HG02973 (cell line): ENCODE measurements around the gene CDK5RAP2.
"Not testable (repeated sequence)": the region's sequence is repeated elsewhere in the genome, so short reads cannot be mapped to it uniquely, and the experiment has no call there.

Experiments used
- ATAC-seq: cut with Tn5 transposase; IDR thresholded peaks from one replicate; pipeline ENCODE4 v1.9.1; 2021; ENCODE audit warnings: moderate library complexity; ENCODE audit not compliant: unreplicated experiment

CDK5RAP2 gene

DNA sequence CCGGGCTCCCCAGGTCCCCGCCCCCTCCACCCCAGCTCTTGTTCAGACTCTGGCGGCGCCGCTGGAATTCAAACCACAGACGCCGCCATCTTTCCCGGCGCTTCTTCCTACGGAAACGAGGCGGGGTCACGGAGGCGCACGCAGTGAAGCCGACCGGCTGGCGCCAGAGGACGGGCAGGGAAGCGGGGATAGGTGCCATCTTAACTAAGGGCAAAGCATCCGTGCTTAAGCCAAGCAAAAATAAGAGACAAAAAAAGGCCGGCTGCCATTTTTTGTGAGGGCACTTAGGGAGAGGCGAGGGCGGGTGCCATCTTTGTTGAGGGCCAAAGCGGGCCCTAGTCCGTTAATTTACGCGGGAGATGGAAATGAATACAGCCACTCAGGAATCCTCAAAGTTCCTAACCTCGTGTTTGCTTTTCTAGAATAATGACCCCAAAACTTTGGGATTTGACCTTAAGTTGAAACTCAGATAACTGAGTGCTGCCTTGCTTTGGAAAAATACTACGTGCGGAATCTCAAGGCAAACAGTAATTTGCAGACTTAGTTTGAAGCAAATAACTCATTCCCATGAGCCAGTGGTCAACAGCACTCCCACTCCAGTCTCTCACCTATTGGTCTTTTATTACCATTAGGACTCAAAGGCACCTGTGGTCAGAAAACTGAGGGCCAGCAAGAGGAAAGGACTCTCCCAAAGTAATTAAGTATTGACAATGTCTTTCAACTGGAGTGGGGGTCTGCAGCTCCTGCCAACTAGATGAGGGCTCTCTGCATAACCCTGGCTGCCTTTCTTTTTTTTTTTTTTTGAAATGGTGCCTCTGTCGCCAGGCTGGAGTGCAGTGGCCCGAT is at the start of gene CDK5RAP2:
TSS of gene CDK5RAP2 (minus strand) at position 117 of the 846 bp plus-strand sequence. CDS start 189 bp downstream, outside the sequence.
- peak; percentile 96 for ATAC-seq

DNA sequence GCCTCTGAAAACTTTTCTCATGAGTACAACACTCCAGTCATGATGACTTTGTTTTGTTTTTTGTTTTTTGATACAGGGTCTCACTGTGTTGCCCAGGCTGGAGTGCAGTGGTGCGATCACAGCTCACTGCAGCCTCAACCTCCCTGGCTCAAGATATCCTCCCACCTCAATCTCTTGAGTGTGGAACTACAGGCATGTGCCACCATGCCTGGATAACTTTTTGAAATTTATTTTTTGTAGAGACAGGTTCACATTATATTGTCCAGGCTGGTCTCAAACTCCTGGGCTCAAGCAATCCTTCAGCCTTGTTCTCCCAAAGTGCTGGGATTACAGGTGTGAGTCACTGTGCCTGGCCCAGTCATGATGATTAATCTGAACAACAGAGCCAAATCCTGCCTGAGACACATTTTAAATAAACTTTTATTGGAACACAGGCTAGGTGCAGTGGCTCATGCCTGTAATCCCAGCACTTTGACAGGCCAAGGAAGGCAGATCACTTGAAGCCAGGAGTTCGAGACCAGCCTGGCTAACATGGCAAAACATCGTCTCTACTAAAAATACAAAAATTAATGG is 49.0 kb upstream of the CDK5RAP2 start:
- not testable (repeated sequence) for ATAC-seq

DNA sequence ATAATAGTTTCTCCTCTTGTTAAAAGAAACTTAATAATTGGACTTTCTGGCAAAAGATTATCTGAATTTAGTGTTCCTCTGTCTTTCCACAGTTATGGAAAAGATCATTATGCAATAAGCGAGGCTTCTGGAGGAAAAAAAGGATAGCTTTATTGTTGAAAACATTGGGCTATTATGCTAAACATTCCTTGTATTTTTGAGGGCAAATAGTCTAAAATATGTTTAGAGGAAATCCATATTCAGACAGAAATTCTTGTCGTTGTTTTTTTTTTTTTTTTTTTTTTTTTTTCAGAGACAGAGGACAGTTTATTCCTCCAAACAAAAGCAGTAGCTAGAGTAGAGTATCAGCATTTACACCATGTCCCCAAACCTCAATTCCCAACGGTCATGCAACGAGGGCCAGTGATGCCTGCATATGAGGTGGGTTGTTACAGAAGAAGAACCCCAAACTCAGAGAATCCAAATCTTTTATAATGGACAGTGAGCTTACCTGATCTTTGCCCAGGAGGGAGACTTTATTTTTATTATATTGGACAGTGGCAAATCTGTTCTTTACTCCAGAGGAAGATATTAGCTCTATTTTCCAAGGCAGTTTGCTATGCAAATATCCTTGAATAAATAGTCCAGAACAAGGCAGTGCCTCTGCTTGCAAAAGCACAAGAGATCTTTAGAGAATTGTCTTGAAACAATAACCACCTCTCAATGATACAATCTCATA is 48.4 kb upstream of the CDK5RAP2 start:
- no peak for ATAC-seq

DNA sequence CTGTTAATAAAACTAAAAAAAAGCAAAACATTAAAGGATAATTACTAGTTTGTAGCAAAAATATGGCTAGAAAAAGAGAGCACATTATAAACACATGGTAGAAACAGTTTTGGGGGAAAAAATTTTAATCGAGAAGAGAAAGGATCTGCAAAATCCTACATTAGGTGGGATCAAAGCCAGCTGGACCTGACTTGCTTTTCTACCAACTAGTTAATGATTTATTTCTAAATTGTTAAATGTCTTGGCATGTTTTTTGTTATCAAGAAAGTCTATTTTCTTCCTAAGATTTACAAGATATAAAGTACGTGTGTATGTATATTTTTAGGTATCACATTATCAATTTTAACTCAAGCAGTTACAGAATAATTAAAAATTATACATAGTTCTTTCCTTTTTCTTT is 47.1 kb upstream of the CDK5RAP2 start:
- ATAC-seq, result no peak

DNA sequence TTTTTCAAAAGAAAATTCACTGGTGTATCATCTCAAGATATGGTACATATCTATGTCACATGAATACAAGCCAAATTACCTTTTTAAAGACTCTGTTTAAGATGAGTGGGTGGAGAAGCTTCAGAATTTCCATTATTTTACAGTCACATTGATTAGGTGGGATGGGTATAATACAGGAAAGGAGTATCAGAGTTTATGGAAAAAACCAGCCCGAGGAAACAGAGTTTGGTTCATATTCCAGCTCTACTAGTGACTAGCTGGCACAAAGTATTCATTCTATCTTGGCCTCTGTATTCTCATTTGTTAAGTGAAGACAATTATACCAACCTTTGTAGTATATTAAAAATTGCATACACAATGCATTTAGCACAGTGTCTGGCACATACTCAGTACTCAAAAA is 46.5 kb upstream of the CDK5RAP2 start:
- no peak for ATAC-seq

DNA sequence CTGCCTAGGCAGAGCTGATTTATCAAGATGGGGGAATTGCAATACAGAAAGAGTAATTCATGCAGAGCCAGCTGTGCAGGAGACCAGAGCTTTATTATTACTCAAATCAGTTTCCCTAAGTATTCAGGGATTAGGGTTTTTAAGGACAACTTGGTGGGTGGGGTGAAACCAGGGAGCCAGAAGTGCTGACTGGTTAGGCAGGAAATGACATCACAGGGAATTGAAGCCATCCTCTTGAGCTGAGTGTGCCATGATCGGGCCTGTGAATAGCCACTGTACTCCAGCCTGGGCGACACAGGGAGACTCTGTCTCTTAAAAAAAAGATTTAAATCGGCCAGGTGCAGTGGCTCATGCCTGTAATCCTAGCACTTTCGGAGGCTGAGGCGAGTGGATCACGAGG is 45.3 kb upstream of the CDK5RAP2 start:
- ATAC-seq, result no peak

DNA sequence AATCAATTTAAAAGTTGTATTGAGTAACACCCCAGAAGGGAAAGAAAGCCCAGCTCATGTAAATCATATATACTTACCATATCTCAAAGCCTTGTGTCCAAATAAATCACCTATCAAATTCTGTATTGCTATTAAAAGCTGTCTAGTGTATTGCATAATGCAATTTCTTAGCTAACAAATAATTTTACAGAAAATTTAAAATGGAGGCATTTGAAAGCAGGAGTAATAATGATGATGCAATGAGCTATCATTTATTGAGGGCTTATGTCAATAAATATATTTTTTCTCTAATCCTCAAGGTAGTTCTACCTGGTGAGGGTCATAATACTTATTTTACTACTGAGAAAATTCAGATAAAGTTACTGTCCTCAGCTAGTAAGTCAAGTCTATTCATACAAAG is 42.8 kb upstream of the CDK5RAP2 start:
- ATAC-seq, result no peak

DNA sequence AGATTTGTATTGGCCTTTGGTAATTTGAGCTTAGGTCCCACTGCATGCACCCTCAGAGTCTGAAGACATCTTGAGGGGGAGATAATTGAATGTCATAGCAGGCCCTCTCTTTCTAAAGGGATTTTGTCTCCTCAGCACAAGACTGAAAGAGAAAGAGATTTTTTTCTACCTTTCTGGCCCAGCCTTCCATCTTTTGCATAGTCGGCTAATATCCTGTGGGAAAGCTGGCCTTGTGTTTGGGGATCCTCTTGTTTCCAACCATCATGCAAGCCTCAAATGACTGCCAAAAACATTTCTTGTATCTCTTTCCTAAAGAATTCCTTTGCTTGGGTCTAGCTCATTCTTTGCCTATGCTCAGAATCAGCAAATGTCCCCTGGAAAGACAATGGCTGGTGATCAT is 42.0 kb upstream of the CDK5RAP2 start:
- ATAC-seq, result no peak

DNA sequence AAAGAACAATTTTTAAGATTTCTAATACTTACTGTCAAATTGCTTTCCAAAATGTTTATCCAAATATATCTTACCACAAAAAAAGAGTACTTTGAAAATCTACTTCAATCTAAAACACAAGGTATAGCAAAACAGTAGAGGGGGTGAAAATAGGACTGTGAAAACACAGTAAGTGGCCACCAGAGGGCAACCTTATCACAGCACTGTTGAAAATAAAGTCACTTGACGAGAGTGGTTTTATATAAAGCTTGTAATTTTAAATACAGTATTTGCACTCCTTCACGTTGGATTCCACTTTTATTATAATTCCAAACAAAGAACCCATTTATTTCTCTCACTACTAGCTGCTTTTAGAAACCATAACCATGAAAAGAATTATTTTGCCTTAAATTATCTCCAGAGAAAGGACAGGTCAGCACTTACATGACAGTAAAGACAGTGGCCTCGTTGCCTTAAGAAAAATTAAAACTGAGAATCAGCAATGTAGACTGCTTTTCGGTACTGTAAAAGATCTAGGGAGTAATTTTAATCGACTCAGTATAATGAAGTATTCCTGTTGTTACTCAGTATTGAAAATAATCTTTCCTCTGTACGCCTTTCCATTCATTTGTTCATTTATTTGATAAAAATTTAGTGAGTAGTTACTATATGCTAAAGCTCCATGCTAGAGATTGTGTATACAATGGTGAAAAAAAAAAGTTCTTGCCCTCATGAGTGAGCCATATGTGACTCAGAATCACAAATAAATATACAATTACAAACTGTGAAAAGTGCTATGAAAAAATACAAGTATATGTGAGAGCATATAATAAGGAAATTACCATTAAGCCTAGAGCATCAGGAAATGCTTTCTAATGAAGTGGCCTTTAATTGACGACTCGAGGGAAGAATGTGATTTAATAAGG is 40.0 kb upstream of the CDK5RAP2 start:
- ATAC-seq, result no peak

DNA sequence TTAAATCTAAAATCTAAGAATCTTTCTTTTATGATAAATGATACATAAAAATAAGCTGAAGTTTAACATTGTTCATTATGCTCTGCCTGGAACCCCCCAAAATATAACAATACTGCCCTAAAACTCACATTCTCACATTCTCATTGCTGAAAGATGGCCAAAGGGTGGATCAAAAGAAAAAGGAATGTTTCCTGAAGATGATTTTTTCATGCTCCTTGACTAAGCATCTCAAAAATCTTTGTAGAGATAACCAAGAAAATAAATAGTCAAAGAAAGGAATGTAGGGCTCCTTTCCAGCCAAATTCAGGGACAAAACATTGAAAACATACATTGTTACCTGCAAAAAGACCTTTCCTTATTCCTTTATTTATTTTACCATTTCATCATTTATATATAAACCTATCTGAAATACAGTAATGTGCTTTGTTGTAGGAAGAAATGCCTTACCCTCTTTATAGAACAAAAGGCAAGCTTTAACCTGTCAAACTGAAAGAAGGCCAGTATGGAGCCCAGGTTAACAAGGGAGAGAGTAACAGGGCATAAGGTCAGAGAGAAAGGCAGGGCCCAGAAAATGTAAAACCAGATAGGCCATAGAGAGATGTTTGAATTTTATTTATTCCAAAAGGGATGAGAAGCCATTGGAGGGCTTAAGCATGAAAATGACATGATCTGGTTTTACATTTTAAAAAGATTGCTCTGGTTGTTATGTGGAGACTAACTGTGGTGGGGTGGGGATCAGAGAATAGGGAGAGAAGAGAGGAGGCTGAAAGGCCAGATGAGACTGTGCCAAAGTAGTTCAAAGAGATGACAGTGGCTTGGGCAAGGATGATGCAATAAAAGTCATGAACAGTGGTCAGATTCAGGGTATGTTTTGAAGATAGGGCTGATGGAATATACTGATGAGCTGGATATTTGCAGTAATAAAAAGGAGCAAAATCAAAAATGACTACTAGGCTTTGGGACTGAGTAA is 37.3 kb upstream of the CDK5RAP2 start:
- ATAC-seq, result no peak

DNA sequence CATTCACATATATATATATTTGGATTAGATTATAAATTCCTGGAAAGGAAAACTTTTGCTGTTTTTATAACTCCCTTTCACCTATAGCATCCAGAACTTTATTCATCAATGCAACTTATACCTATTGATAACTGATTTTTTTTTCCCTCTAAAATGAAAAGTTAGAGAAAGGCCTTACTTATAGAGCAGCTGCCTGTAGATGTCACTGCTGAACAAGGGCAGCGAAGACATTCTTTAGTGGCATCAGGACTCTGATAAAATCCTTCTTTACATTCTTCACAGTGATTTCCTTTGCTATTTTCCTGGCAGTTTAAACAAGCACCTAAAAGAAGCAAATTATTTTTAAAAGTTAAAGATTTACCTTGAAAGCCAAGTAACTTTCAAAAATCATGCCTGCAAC is 32.3 kb upstream of the CDK5RAP2 start:
- ATAC-seq, result no peak

DNA sequence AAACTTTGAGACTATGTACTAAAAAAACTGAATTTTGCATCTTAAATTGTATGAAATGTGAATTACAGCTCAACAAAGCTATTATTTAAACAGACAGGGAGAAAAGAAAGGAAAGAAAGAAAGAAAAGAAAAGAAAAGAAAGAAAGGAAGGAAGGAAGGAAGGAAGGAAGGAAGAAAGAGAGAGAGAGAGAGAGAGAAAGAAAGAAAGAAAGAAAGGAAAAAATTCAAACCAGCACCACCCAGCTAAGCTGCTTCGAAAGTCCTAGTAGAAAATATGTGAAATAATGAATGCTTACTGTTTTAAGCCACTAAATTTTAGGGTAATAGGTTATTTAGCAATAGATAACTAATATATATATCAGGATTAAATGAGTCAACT is 31.7 kb upstream of the CDK5RAP2 start:
- no peak for ATAC-seq

DNA sequence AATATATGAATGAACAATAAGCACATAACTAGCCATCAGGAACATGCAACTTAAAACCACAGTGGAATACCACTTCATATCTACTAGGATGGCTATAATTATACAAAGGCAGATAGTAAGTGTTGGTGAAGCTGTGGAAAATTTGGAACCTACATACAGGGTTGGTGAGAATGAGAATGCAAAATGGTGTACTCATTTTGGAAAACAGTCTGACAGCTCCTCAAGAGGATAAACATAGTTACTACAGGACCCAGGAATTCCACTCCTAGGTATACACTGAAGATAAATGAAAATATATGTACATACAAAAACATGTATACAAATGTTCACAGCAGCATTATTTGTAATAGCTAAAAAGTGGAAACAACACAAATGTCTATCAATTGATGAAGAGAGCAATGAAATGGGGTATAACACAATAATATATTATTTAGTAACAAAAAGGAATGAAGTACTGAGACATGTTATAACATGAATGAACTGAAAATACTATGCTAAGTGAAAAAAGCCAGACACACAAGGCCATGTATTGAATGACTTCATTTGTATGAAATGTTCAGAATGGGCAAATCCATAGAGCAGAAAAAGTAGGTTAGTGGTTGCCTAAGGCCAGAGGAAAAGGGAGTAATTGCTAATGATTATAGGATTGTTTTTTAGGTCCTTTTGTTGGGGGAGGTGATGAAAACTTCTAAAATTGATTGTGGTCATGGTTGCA is 31.2 kb upstream of the CDK5RAP2 start:
- ATAC-seq, result no peak

DNA sequence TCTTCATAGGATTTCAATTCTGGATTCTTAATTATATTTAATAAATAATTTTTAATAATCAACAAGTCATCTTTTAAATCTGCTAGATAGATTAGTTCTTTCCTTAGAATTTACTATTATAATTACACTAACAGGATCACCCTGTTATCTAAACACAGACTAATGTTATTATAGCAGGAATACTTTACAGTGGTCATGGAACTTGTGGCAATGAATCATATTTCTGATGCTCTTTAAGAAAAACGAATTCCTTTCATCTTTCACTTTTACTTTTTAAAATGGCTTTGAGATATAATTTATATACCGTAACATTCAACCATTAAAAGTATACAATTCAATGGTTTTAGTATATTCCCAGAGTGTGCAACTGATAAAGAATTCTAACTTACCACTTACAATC is 29.7 kb upstream of the CDK5RAP2 start:
- ATAC-seq, result no peak

DNA sequence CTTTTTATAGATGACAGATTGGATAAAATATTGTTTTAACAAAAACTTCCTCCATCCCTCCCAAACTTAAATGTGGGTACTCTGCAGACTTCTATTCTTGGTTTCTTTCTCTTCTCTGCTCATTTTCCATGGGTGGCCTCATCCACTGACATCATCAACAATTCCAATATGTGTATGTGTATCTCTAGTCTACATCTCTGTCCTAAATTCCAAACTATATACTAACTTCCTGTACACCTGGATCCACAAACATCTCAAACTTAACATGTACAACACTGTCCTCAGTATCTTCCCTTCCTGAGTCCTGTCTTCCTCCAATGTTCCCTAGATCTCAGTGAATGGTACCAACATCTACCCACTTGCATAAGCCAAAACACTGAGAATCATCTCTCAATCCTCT is 28.5 kb upstream of the CDK5RAP2 start:
- no peak for ATAC-seq

DNA sequence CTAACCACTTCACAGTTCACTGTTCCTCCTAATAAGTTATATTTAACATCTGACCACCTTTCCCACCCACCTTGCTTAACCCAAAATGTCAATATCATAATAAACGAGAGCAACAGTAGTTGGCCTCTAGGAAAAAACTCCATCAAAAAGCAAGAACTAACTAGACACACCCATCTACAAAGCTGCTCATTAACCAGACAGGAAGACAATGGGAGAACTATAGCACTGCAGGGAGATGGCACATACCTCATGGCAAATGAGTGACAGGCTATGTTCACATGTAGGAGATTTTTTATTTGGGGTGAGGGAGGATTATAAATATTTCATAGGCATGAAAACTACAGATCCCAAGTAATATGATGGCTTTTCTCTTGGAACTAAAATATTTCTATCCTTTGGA is 23.6 kb upstream of the CDK5RAP2 start:
- no peak for ATAC-seq

DNA sequence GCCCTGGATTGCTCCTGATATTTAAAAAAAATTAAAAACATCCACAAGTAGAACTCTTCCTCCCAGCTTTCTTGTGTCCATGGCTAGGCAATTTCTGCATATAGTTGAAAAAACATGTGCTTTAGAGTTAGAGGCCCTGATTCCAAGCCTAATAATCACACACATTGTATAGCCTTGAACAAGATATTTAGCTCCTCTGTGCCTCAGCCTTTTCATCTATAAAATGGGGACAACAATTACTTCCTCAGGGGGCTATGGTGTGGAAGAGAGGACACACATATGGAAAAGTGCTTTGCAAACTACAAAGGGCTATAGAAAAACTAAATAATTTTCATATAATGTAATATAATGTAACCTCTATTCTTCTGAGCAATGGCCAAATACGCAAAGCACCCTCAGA is 23.0 kb upstream of the CDK5RAP2 start:
- no peak for ATAC-seq

DNA sequence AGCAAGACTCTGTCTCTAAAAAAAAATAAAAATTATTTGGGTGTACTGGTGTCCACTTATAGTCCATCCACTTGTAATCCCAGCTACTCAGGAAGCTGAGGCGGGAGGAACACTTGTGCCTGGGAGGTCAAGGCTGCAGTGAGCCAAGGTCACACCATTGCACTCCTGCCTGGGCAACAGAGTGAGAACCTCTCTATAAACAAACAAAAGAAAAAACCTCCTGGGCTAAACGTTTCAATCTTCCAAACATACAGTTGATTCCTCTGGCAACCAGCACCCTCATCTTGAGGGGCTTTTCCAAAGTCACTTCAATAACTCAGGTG is 13.9 kb upstream of the CDK5RAP2 start:
- no peak for ATAC-seq

DNA sequence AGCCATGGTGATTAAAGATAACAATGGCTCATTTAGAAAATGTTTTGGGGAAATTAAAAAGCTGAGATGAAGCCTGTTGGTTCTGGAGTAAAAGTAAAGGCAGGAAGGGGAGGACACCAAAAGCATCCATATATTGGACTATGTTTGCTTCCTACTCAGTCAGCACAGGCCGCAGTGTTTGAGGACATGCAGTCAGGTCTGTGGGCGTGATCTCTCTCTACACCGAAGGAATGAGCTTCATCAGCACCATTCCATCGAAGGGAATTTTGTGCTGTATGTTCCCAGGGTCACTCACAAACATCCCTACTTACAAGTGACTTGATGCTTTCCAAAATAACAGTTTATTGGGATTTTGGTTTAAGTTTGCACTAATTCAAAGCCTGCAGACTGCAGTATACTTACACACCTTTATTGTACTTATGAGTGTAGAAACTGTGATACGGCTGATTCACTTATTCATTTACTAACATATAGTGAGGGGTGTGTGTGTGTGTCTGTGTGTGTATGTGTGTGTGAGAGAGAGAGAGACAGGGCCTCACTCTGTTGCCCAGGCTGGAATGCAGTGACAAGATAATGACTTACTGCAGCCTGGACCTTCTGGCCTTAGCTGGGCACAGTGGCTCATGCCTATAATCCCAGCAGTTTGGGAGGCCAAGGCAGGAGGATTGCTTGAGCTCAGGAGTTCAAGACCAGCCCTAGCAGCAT is 13.4 kb upstream of the CDK5RAP2 start:
- ATAC-seq, result no peak
